HepG2 (cell line): ENCODE data around the gene RAB2B. TPM values are rescaled to one million over a fixed set of nuclear protein-coding genes. Genes with fewer than 3 reads are reported as not detected.

Experiments
- AGO2 ChIP-seq: fragments of 200-400 bp; formaldehyde crosslinking; optimal IDR thresholded peaks from 2 replicates; pipeline ENCODE3; 2017; ENCODE audit warnings: mild to moderate bottlenecking, low read depth, low read length, moderate library complexity
- FOXA1 ChIP-seq, 2 experiments: fragments of 450-650 bp in 1 of 2; sonication (generic) in 1 of 2; formaldehyde crosslinking in 1 of 2; IDR thresholded peaks; 2 replicates each; pipeline versions ENCODE4 v1.4.0 to v1.6.1; 2016 to 2020; ENCODE audit warnings: missing genetic modification reagents in 1 of 2
- FOXO1 ChIP-seq: sonication (generic); formaldehyde crosslinking; IDR thresholded peaks from 2 replicates; pipeline ENCODE4 v1.4.0; 2020; ENCODE audit warnings: missing genetic modification reagents
- FOXO4 ChIP-seq: sonication (generic); formaldehyde crosslinking; conservative IDR thresholded peaks from 2 replicates; pipeline ENCODE4 v1.8.1; 2023; ENCODE audit warnings: missing genetic modification reagents
- KLF9 ChIP-seq: IDR thresholded peaks from 2 replicates; pipeline ENCODE4 v1.6.1; 2016; ENCODE audit warnings: low read depth
- MAFK ChIP-seq, 2 experiments: IDR thresholded peaks in 1 of 2; conservative IDR thresholded peaks in 1 of 2; 2 replicates each; pipeline ENCODE4 v1.6.1; 2011; ENCODE audit warnings: improper control_type of control experiment in 2 of 2, low read length in 2 of 2
- MTF2 ChIP-seq: sonication (generic); formaldehyde crosslinking; IDR thresholded peaks from 2 replicates; pipeline ENCODE4 v1.5.0; 2020; ENCODE audit warnings: missing genetic modification reagents, borderline replicate concordance
- MXD1 ChIP-seq: sonication (generic); formaldehyde crosslinking; IDR thresholded peaks from 2 replicates; pipeline ENCODE4 v1.4.0; 2020; ENCODE audit warnings: mild to moderate bottlenecking, missing genetic modification reagents
- PITX1 ChIP-seq: sonication (generic); formaldehyde crosslinking; IDR thresholded peaks from 2 replicates; pipeline ENCODE4 v1.5.1; 2020; ENCODE audit warnings: mild to moderate bottlenecking, missing genetic modification reagents
- RBFOX2 ChIP-seq: fragments of 200-400 bp; formaldehyde crosslinking; IDR thresholded peaks from 2 replicates; pipeline ENCODE4 v1.6.1; 2017; ENCODE audit warnings: low read depth, mild to moderate bottlenecking, low read length
- RNF219 ChIP-seq: sonication (generic); formaldehyde crosslinking; IDR thresholded peaks from 2 replicates; pipeline ENCODE4 v1.5.0; 2020; ENCODE audit warnings: mild to moderate bottlenecking, missing genetic modification reagents
- SALL1 ChIP-seq: sonication (generic); formaldehyde crosslinking; IDR thresholded peaks from 2 replicates; pipeline ENCODE4 v1.8.0; 2022; ENCODE audit warnings: mild to moderate bottlenecking, missing genetic modification reagents
- SIX4 ChIP-seq: sonication (generic); formaldehyde crosslinking; IDR thresholded peaks from 2 replicates; pipeline ENCODE4 v1.4.0; 2020; ENCODE audit warnings: missing genetic modification reagents
- SRY ChIP-seq: sonication (generic); formaldehyde crosslinking; IDR thresholded peaks from 2 replicates; pipeline ENCODE4 v1.8.0; 2022; ENCODE audit warnings: mild to moderate bottlenecking, missing genetic modification reagents
- STAT5B ChIP-seq: sonication (generic); formaldehyde crosslinking; IDR thresholded peaks from 2 replicates; pipeline ENCODE4 v1.4.0; 2020; ENCODE audit warnings: missing genetic modification reagents
- ZNF674 ChIP-seq: sonication (generic); formaldehyde crosslinking; IDR thresholded peaks from 2 replicates; pipeline ENCODE4 v1.5.0; 2020; ENCODE audit warnings: low read depth, mild to moderate bottlenecking, missing genetic modification reagents
- polyA plus RNA-seq, 8 experiments: library from polyadenylated mRNA; depleted of rRNA in 3 of 8; stranded (reverse) in 7 of 8; unstranded in 1 of 8; fragments of >200 nt; fragmentation: Illumina TruSeq in 4 of 8; extraction: Trizol in 4 of 8; gene quantifications; 2 replicates each; pipeline versions ENCODE4 v1.2.1 to v1.2.3, GENCODE V29; 2011 to 2016; ENCODE audit warnings: low read depth in 4 of 8, missing spikeins in 1 of 8, mixed read lengths in 1 of 8; ENCODE audit not compliant: insufficient read depth in 1 of 8
- total RNA-seq, 5 experiments: library from RNA; depleted of rRNA; stranded (reverse); fragments of >200 nt; fragmentation: Illumina TruSeq; extraction: Trizol; gene quantifications; 2 replicates each; pipeline ENCODE4 v1.2.3, GENCODE V29; 2016; ENCODE audit warnings: low read depth in 1 of 5
- TF ChIP-seq, protein P1 (sequence below): sonication (generic); formaldehyde crosslinking; IDR thresholded peaks from 2 replicates; pipeline ENCODE4 v1.4.0; 2020; ENCODE audit warnings: missing genetic modification reagents, borderline replicate concordance
- TF ChIP-seq, protein P2 (sequence below): sonication (generic); formaldehyde crosslinking; IDR thresholded peaks from 2 replicates; pipeline ENCODE4 v1.8.0; 2022; ENCODE audit warnings: missing genetic modification reagents, mild to moderate bottlenecking, moderate library complexity, borderline replicate concordance

Gene RAB2B
- total and polyA plus RNA-seq, 2 of the 13 experiments (the other 11 are each of a cell fraction or from before 2014, with no cell fraction given): 36.0 to 60.6 TPM

DNA sequence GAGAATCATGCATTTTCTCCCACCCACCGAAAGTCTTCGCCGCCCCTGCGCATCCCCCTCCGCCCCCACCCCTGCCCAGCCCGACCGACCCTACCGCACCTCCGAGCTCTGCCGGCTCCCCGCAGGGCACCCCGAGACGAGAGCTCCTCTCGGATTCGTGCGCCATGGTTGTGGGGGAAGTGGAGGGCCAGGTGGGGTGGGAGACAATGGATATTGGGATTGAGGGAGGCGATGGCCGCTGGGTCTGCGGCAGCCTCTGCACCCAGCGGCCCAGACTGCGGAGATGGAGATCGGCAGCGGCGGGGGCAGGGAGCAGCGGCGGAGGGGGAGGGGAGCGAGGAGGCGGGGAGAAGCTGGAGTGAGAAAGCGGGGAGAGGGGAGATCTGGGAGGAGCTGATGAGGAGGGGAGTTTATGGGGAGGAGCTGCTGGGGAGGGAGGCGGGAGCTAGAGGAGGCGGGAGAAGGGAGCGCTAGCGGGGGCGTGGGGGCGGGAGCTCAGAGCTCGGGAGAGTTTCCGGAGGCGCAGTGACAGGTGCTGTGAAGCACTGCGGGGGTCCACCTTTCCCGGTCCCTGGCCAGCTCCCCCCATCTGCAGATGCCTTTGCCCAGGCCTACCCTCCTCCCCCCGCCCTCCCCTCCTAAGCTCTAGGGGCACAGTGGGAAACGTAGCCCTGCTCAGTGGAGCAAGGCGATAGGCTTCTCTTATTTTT lies 49.4 kb upstream of the RAB2B start, which contains the start of gene SALL2 (continued):
- TF ChIP-seq RNF219 (CRISPR knock-in tag) (no peak), SALL1 (CRISPR knock-in tag) (peak; percentile 58), ZNF674 (CRISPR knock-in tag) (no peak), STAT5B (CRISPR knock-in tag) (no peak), RBFOX2 (peak; percentile 63), MXD1 (CRISPR knock-in tag) (no peak), SIX4 (CRISPR knock-in tag) (no peak), MTF2 (CRISPR knock-in tag) (no peak), SRY (CRISPR knock-in tag) (no peak), FOXO1 (CRISPR knock-in tag) (no peak), FOXA1 (IDR thresholded peaks at IDR 0.05) (no peak), FOXA1 (CRISPR knock-in tag; IDR thresholded peaks at IDR 0.05) (no peak), FOXO4 (CRISPR knock-in tag) (no peak), AGO2 (no peak), PITX1 (CRISPR knock-in tag) (no peak; the same call in 1 of the 2 replicates), KLF9 (no peak), MAFK (conservative IDR thresholded peaks at IDR 0.05 in 1 of 2, IDR thresholded peaks at IDR 0.05 in 1 of 2; ENCODE audit: low read length in 2 of 2) (no peak)
- TF ChIP-seq, protein P1, sequence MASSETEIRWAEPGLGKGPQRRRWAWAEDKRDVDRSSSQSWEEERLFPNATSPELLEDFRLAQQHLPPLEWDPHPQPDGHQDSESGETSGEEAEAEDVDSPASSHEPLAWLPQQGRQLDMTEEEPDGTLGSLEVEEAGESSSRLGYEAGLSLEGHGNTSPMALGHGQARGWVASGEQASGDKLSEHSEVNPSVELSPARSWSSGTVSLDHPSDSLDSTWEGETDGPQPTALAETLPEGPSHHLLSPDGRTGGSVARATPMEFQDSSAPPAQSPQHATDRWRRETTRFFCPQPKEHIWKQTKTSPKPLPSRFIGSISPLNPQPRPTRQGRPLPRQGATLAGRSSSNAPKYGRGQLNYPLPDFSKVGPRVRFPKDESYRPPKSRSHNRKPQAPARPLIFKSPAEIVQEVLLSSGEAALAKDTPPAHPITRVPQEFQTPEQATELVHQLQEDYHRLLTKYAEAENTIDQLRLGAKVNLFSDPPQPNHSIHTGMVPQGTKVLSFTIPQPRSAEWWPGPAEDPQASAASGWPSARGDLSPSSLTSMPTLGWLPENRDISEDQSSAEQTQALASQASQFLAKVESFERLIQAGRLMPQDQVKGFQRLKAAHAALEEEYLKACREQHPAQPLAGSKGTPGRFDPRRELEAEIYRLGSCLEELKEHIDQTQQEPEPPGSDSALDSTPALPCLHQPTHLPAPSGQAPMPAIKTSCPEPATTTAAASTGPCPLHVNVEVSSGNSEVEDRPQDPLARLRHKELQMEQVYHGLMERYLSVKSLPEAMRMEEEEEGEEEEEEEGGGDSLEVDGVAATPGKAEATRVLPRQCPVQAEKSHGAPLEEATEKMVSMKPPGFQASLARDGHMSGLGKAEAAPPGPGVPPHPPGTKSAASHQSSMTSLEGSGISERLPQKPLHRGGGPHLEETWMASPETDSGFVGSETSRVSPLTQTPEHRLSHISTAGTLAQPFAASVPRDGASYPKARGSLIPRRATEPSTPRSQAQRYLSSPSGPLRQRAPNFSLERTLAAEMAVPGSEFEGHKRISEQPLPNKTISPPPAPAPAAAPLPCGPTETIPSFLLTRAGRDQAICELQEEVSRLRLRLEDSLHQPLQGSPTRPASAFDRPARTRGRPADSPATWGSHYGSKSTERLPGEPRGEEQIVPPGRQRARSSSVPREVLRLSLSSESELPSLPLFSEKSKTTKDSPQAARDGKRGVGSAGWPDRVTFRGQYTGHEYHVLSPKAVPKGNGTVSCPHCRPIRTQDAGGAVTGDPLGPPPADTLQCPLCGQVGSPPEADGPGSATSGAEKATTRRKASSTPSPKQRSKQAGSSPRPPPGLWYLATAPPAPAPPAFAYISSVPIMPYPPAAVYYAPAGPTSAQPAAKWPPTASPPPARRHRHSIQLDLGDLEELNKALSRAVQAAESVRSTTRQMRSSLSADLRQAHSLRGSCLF (CRISPR knock-in tag): no peak
- TF ChIP-seq, protein P2, sequence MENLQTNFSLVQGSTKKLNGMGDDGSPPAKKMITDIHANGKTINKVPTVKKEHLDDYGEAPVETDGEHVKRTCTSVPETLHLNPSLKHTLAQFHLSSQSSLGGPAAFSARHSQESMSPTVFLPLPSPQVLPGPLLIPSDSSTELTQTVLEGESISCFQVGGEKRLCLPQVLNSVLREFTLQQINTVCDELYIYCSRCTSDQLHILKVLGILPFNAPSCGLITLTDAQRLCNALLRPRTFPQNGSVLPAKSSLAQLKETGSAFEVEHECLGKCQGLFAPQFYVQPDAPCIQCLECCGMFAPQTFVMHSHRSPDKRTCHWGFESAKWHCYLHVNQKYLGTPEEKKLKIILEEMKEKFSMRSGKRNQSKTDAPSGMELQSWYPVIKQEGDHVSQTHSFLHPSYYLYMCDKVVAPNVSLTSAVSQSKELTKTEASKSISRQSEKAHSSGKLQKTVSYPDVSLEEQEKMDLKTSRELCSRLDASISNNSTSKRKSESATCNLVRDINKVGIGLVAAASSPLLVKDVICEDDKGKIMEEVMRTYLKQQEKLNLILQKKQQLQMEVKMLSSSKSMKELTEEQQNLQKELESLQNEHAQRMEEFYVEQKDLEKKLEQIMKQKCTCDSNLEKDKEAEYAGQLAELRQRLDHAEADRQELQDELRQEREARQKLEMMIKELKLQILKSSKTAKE (CRISPR knock-in tag): 0 out of 2 replicates have a peak, but pooled peaks have one; percentile 22
